OCI-LY1 (cell line): ENCODE measurements around the gene TTLL9.

ENCODE experiments used
- EZH2 ChIP-seq: fragments of 200-600 bp; sonication (generic), shearing (Covaris generic); IDR thresholded peaks from 2 replicates; pipeline ENCODE4 v1.8.0; 2017; ENCODE audit warnings: borderline replicate concordance, mixed run types, mild to moderate bottlenecking, antibody characterized with exemption, low read length, moderate library complexity, mixed read lengths
- TF ChIP-seq, protein P1 (sequence below): fragments of 200-600 bp; sonication (generic), shearing (Covaris generic); IDR thresholded peaks from 2 replicates; pipeline ENCODE4 v1.5.1; 2017; ENCODE audit warnings: mild to moderate bottlenecking, antibody characterized with exemption, low read length, moderate library complexity, mixed read lengths

- TF ChIP-seq, protein P1, sequence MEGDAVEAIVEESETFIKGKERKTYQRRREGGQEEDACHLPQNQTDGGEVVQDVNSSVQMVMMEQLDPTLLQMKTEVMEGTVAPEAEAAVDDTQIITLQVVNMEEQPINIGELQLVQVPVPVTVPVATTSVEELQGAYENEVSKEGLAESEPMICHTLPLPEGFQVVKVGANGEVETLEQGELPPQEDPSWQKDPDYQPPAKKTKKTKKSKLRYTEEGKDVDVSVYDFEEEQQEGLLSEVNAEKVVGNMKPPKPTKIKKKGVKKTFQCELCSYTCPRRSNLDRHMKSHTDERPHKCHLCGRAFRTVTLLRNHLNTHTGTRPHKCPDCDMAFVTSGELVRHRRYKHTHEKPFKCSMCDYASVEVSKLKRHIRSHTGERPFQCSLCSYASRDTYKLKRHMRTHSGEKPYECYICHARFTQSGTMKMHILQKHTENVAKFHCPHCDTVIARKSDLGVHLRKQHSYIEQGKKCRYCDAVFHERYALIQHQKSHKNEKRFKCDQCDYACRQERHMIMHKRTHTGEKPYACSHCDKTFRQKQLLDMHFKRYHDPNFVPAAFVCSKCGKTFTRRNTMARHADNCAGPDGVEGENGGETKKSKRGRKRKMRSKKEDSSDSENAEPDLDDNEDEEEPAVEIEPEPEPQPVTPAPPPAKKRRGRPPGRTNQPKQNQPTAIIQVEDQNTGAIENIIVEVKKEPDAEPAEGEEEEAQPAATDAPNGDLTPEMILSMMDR: no peak
- no peak for TF ChIP-seq EZH2
These were observed 39.2 kb upstream of the TTLL9 start for GRCh38 chr20:31831211-31831610.
